G401.6 (cell line): ENCODE data around the gene THAP2.

ENCODE experiments used
- FAIRE-seq: peaks from 2 replicates; lab custom pipeline; 2012; peaks lifted over from hg19 to GRCh38; lab: Jason Lieb, UNC

Gene THAP2

GRCh38 chr12:71703206-71703605 is 39.1 kb downstream of the THAP2 start:
- no peak for FAIRE-seq

- FAIRE-seq, result no peak
These were observed 40.8 kb downstream of the THAP2 start for GRCh38 chr12:71704920-71705319.

- no peak for FAIRE-seq
These were observed 44.6 kb downstream of the THAP2 start for GRCh38 chr12:71708658-71709057.

GRCh38 chr12:71710276-71711125 is 46.4 kb downstream of the THAP2 start:
- FAIRE-seq, result no peak

- no peak for FAIRE-seq
These were observed 54.5 kb downstream of the THAP2 start for GRCh38 chr12:71718611-71719010.

GRCh38 chr12:71719647-71720370 is 55.7 kb downstream of the THAP2 start:
- FAIRE-seq, result no peak

GRCh38 chr12:71721783-71722505 is 57.8 kb downstream of the THAP2 start:
- FAIRE-seq, result no peak

GRCh38 chr12:71725011-71725410 is 60.9 kb downstream of the THAP2 start:
- FAIRE-seq, result no peak

- no peak for FAIRE-seq
These were observed 62.4 kb downstream of the THAP2 start for GRCh38 chr12:71726548-71726947.

GRCh38 chr12:71727958-71728357 is 63.9 kb downstream of the THAP2 start:
- FAIRE-seq, result no peak
